Fibroblast of lung (primary cell): ENCODE measurements around the gene ZNF177. TPM values are rescaled to one million over a fixed set of nuclear protein-coding genes. Genes with fewer than 3 reads are reported as not detected.

ENCODE experiments used
- DNase-seq, 2 donors: peaks; one replicate each; pipeline versions ENCODE4 v3.0.0 to v3.0.0-alpha.2; 2010; ENCODE audit warnings: low read depth in 2 of 2
- H2AFZ ChIP-seq: 2 replicates; pipeline ENCODE4 v1.5.1; 2012; ENCODE audit warnings: low read length, control low read depth, inconsistent platforms
- H3K27ac ChIP-seq: 2 replicates; pipeline ENCODE4 v1.5.1; 2011; ENCODE audit warnings: low read length, control low read depth; ENCODE audit not compliant: insufficient read depth
- H3K27me3 ChIP-seq: 2 replicates; pipeline ENCODE4 v1.5.1; 2011; ENCODE audit warnings: mild to moderate bottlenecking, low read length; ENCODE audit not compliant: control insufficient read depth, insufficient read depth
- H3K36me3 ChIP-seq: 2 replicates; pipeline ENCODE4 v1.5.1; 2011; ENCODE audit warnings: low read length; ENCODE audit not compliant: control insufficient read depth, insufficient read depth
- H3K4me1 ChIP-seq: 2 replicates; pipeline ENCODE4 v1.5.1; 2011; ENCODE audit warnings: low read length; ENCODE audit not compliant: control insufficient read depth, insufficient read depth; ENCODE audit errors: extremely low read depth
- H3K4me2 ChIP-seq: 2 replicates; pipeline ENCODE4 v1.5.1; 2011; ENCODE audit warnings: low read length, control low read depth; ENCODE audit not compliant: insufficient read depth; ENCODE audit errors: extremely low read depth
- H3K4me3 ChIP-seq, 4 experiments: fragments of 200-600 bp in 1 of 4; sonication (generic) in 1 of 4; replicated peaks in 1 of 4; 2 replicates each; pipeline ENCODE4 v1.5.1; 2011 to 2016; ENCODE audit warnings: low read length in 4 of 4, low read depth in 3 of 4, mild to moderate bottlenecking in 3 of 4, control low read depth in 2 of 4, inconsistent platforms in 1 of 4, mixed read lengths in 1 of 4; ENCODE audit not compliant: insufficient read depth in 1 of 4; ENCODE audit errors: control extremely low read depth in 1 of 4
- H3K79me2 ChIP-seq: 2 replicates; pipeline ENCODE4 v1.5.1; 2012; ENCODE audit warnings: mild to moderate bottlenecking, low read length, inconsistent platforms; ENCODE audit not compliant: control insufficient read depth, insufficient read depth
- H3K9ac ChIP-seq: 2 replicates; pipeline ENCODE4 v1.5.1; 2011; ENCODE audit warnings: mild to moderate bottlenecking, low read length, control low read depth; ENCODE audit not compliant: insufficient read depth
- H3K9me3 ChIP-seq: 2 replicates; pipeline ENCODE4 v1.5.1; 2012; ENCODE audit warnings: low read depth, low read length; ENCODE audit not compliant: control insufficient read depth, insufficient read depth
- H4K20me1 ChIP-seq: 2 replicates; pipeline ENCODE4 v1.5.1; 2011; ENCODE audit warnings: low read length; ENCODE audit not compliant: control insufficient read depth, insufficient read depth; ENCODE audit errors: extremely low read depth
- CTCF ChIP-seq, 2 donors: IDR thresholded peaks in 1 of 2; conservative IDR thresholded peaks in 1 of 2; 1 replicate in 1 of 2; 2 replicates in 1 of 2; pipeline ENCODE4 v1.5.1; 2011 to 2012; ENCODE audit warnings: low read length in 2 of 2, control low read depth in 1 of 2, inconsistent platforms in 1 of 2, low read depth in 1 of 2, mild to moderate bottlenecking in 1 of 2
- EZH2 ChIP-seq: IDR thresholded peaks from 2 replicates; pipeline ENCODE4 v1.5.1; 2012; ENCODE audit warnings: low read length, control low read depth, mild to moderate bottlenecking; ENCODE audit errors: missing control alignments
- polyA plus RNA-seq, 2 donors: library from polyadenylated mRNA; depleted of rRNA in 1 of 2; stranded (reverse) in 1 of 2; unstranded in 1 of 2; fragments of >200 nt; gene quantifications; 2 replicates each; pipeline ENCODE4 v1.2.1, GENCODE V29; 2011 to 2012; ENCODE audit warnings: missing spikeins in 1 of 2
- total RNA-seq: library from RNA; depleted of rRNA; stranded (reverse); fragments of >200 nt; gene quantifications from 2 replicates; pipeline ENCODE4 v1.2.1, GENCODE V29; 2014

Gene ZNF177
- total and polyA plus RNA-seq, 2 donors (not counting 1 experiment from before 2014, with no cell fraction given) = 1.5 to 3.3 TPM

DNA sequence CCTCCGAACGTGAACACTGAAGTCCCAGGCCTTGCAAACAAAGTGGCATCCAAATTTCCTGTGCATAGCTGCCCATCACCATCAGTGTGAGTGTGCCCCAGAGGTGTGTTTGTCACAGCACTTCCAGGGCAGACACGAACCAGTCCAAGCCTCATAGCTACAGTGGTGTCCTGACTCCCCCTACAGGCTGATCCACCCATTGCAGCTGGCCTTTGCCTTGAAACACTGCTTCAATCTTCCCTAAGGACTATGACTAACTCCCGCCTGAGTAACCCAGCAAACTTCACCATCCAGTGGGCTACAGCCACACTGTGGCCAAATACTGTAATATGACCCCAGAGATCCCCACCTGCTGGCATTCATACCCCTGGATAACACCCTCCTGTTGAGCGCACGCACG, 68.7 kb downstream of the ZNF177 start:
- TF ChIP-seq EZH2 = no peak
- peak; percentile 23 to 54 for TF ChIP-seq CTCF (conservative IDR thresholded peaks at IDR 0.05 in 1 of 2, IDR thresholded peaks at IDR 0.05 in 1 of 2; ENCODE audit: low read depth in 1 of 2, low read length in 2 of 2)
- H3K4me3 ChIP-seq = no peak overlapping the region
- H3K9ac ChIP-seq = no peak overlapping the region
- no peaks in the 10 kb centered on the region for H3K27me3 ChIP-seq
- H3K9me3 ChIP-seq = no peaks in the 10 kb centered on the region
- DNase-seq = peak in 1 of 2 donors; percentile 15
- no peaks in the 10 kb centered on the region for H3K79me2 ChIP-seq
- peaks cover 2% of the 10 kb centered on the region for H3K36me3 ChIP-seq
- H4K20me1 ChIP-seq = no peaks in the 10 kb centered on the region
- H3K4me2 ChIP-seq = no peak overlapping the region
- H2AFZ ChIP-seq = no peak overlapping the region
- H3K27ac ChIP-seq = no peak overlapping the region
- H3K4me1 ChIP-seq = no peaks in the 10 kb centered on the region

Other genes with a start within 250 kb of the ZNF177 start
- gene OR7G1, start 247.2 kb upstream of the ZNF177 start, total RNA-seq = not detected in 2 replicates
- gene OR7G1, start 247.2 kb upstream of the ZNF177 start, polyA plus RNA-seq = not detected in 2 replicates
- not detected in 2 replicates for gene OR7G3, start 236.1 kb upstream of the ZNF177 start, total RNA-seq
- not detected in 2 replicates for gene OR7G3, start 236.1 kb upstream of the ZNF177 start, polyA plus RNA-seq
- gene ZNF317, start 222.6 kb upstream of the ZNF177 start, total RNA-seq = 13.6 and 17.7 TPM in 2 replicates
- gene ZNF317, start 222.6 kb upstream of the ZNF177 start, polyA plus RNA-seq = 12.8 and 17.0 TPM in 2 replicates
- gene OR7D2, start 184.0 kb upstream of the ZNF177 start, total RNA-seq = under 0.01 and 0.17 TPM in 2 replicates
- 0.02 TPM in 1 of 2 replicates, not detected in the other for gene OR7D2, start 184.0 kb upstream of the ZNF177 start, polyA plus RNA-seq
- gene OR7D4, start 143.4 kb upstream of the ZNF177 start, total RNA-seq = not detected in 2 replicates
- gene OR7D4, start 143.4 kb upstream of the ZNF177 start, polyA plus RNA-seq = not detected in 2 replicates
- not detected in 2 replicates for gene OR7E24, start 112.1 kb upstream of the ZNF177 start, total RNA-seq
- not detected in 2 replicates for gene OR7E24, start 112.1 kb upstream of the ZNF177 start, polyA plus RNA-seq
- 12.3 and 20.5 TPM in 2 replicates for gene ZNF699, start 53.2 kb upstream of the ZNF177 start, total RNA-seq
- 2.7 and 4.0 TPM in 2 replicates for gene ZNF699, start 53.2 kb upstream of the ZNF177 start, polyA plus RNA-seq
- 14.4 and 19.8 TPM in 2 replicates for gene ZNF559, start 38.8 kb upstream of the ZNF177 start, total RNA-seq
- 10.2 and 15.6 TPM in 2 replicates for gene ZNF559, start 38.8 kb upstream of the ZNF177 start, polyA plus RNA-seq
- 10.0 and 10.7 TPM in 2 replicates for gene ZNF266, start 72.6 kb downstream of the ZNF177 start, total RNA-seq
- 8.4 and 14.4 TPM in 2 replicates for gene ZNF266, start 72.6 kb downstream of the ZNF177 start, polyA plus RNA-seq
- gene ZNF560, start 135.6 kb downstream of the ZNF177 start, total RNA-seq = 3.3 and 7.3 TPM in 2 replicates
- gene ZNF560, start 135.6 kb downstream of the ZNF177 start, polyA plus RNA-seq = 0.61 and 1.0 TPM in 2 replicates
- gene ZNF426, start 175.6 kb downstream of the ZNF177 start, total RNA-seq = 28.9 and 29.8 TPM in 2 replicates
- gene ZNF426, start 175.6 kb downstream of the ZNF177 start, polyA plus RNA-seq = 10.1 and 12.4 TPM in 2 replicates
- 38.8 and 53.3 TPM in 2 replicates for gene ZNF121, start 221.5 kb downstream of the ZNF177 start, total RNA-seq
- gene ZNF121, start 221.5 kb downstream of the ZNF177 start, polyA plus RNA-seq = 3.7 and 4.2 TPM in 2 replicates